IMR-90 (cell line): ENCODE results near the gene UNC79. TPM values are rescaled to one million over a fixed set of nuclear protein-coding genes. Genes with fewer than 3 reads are reported as not detected.

Experiments used
- ATAC-seq: fragments of 200-7000 bp; cut with Tn5 transposase; 2 replicates; pipeline ENCODE4 v1.9.1; 2020; ENCODE audit warnings: low read depth, mild to moderate bottlenecking, moderate library complexity
- BruUV-seq: library from RNA; stranded (reverse); fragments of 400-500 nt; replicated peaks from 2 replicates; lab custom pipeline; 2021; lab: Mats Ljungman, UMichigan
- CTCF ChIA-PET: fragments of 300-600 bp; formaldehyde crosslinking; extraction: SDS; loops from one replicate; lab custom pipeline; 2021; ENCODE audit warnings: antibody characterized with exemption; lab: Yijun Ruan, JAX
- POLR2A ChIA-PET: fragments of 300-600 bp; sonication (Branson Sonifier 250); formaldehyde crosslinking; loops from one replicate; lab custom pipeline; 2022; ENCODE audit warnings: antibody characterized with exemption; ENCODE audit not compliant: unreplicated experiment; lab: Charles Lee
- DNase-seq: peaks from one replicate; pipeline ENCODE4 v3.0.0; 2013
- H2AFZ ChIP-seq: replicated peaks from 2 replicates; pipeline ENCODE3; 2013; ENCODE audit warnings: low read length, mild to moderate bottlenecking; ENCODE audit not compliant: poor library complexity
- H2AK5ac ChIP-seq: 2 replicates; pipeline ENCODE4 v1.6.1; 2013; ENCODE audit warnings: low read depth, low read length, inconsistent platforms
- H2AK9ac ChIP-seq: replicated peaks from 2 replicates; pipeline ENCODE3; 2013; ENCODE audit warnings: mild to moderate bottlenecking, low read depth, low read length, moderate library complexity; ENCODE audit not compliant: poor library complexity
- H2BK120ac ChIP-seq: 2 replicates; pipeline ENCODE4 v1.6.1; 2013; ENCODE audit warnings: low read depth, low read length, inconsistent platforms
- H2BK15ac ChIP-seq: 3 replicates; pipeline ENCODE4 v1.6.1; 2013; ENCODE audit warnings: low read depth, low read length, inconsistent platforms
- H2BK20ac ChIP-seq: 2 replicates; pipeline ENCODE4 v1.6.1; 2013; ENCODE audit warnings: low read depth, mild to moderate bottlenecking, inconsistent platforms, low read length, moderate library complexity
- H2BK5ac ChIP-seq: 2 replicates; pipeline ENCODE4 v1.6.1; 2013; ENCODE audit warnings: mild to moderate bottlenecking, low read depth, low read length, inconsistent platforms; ENCODE audit not compliant: poor library complexity, severe bottlenecking
- H3K14ac ChIP-seq: replicated peaks from 2 replicates; pipeline ENCODE4 v1.6.1; 2013; ENCODE audit warnings: low read depth, low read length, inconsistent platforms
- H3K18ac ChIP-seq: 2 replicates; pipeline ENCODE4 v1.6.1; 2013; ENCODE audit warnings: low read depth, low read length, control low read depth
- H3K23ac ChIP-seq: 2 replicates; pipeline ENCODE4 v1.6.1; 2013; ENCODE audit warnings: low read depth, low read length, inconsistent platforms
- H3K27ac ChIP-seq: 2 replicates; pipeline ENCODE4 v1.5.1; 2013; ENCODE audit warnings: mild to moderate bottlenecking, control low read depth, low read length; ENCODE audit not compliant: insufficient read depth
- H3K27me3 ChIP-seq: 2 replicates; pipeline ENCODE4 v1.6.1; 2013; ENCODE audit warnings: low read length; ENCODE audit not compliant: control insufficient read depth, insufficient read depth
- H3K36me3 ChIP-seq: 2 replicates; pipeline ENCODE4 v1.6.1; 2013; ENCODE audit warnings: low read length, mixed read lengths; ENCODE audit not compliant: control insufficient read depth, insufficient read depth
- H3K4ac ChIP-seq: 2 replicates; pipeline ENCODE4 v1.6.1; 2013; ENCODE audit warnings: low read depth, low read length, inconsistent platforms
- H3K4me1 ChIP-seq: 2 replicates; pipeline ENCODE4 v1.6.1; 2013; ENCODE audit warnings: low read length, mixed read lengths; ENCODE audit not compliant: control insufficient read depth, insufficient read depth
- H3K4me2 ChIP-seq: 2 replicates; pipeline ENCODE4 v1.6.1; 2013; ENCODE audit warnings: low read depth, mild to moderate bottlenecking, control low read depth, low read length, moderate library complexity
- H3K4me3 ChIP-seq: 2 replicates; pipeline ENCODE4 v1.5.1; 2013; ENCODE audit warnings: low read depth, mild to moderate bottlenecking, control low read depth, low read length, moderate library complexity; ENCODE audit not compliant: insufficient read depth
- H3K56ac ChIP-seq: 2 replicates; pipeline ENCODE4 v1.6.1; 2013; ENCODE audit warnings: low read length, inconsistent platforms; ENCODE audit not compliant: insufficient read depth; ENCODE audit errors: extremely low read depth
- H3K79me1 ChIP-seq, 2 experiments: 2 replicates each; pipeline ENCODE4 v1.6.1; 2013; ENCODE audit warnings: low read length in 2 of 2, inconsistent platforms in 1 of 2, low read depth in 1 of 2
- H3K9ac ChIP-seq: 2 replicates; pipeline ENCODE4 v1.6.1; 2013; ENCODE audit warnings: low read depth, low read length, control low read depth
- H3K9me1 ChIP-seq: 2 replicates; pipeline ENCODE4 v1.6.1; 2013; ENCODE audit warnings: low read length, inconsistent platforms; ENCODE audit not compliant: insufficient read depth
- H3K9me3 ChIP-seq: 2 replicates; pipeline ENCODE4 v1.6.1; 2013; ENCODE audit warnings: low read length; ENCODE audit not compliant: control insufficient read depth, insufficient read depth
- H4K20me1 ChIP-seq: 2 replicates; pipeline ENCODE4 v1.6.1; 2013; ENCODE audit warnings: low read length, inconsistent platforms; ENCODE audit not compliant: insufficient read depth
- H4K5ac ChIP-seq: 2 replicates; pipeline ENCODE4 v1.6.1; 2013; ENCODE audit warnings: mild to moderate bottlenecking, low read depth, low read length, control low read depth
- H4K8ac ChIP-seq, 2 experiments: 2 replicates each; pipeline ENCODE4 v1.6.1; 2013; ENCODE audit warnings: low read depth in 2 of 2, low read length in 2 of 2, control low read depth in 1 of 2, inconsistent platforms in 1 of 2
- H4K91ac ChIP-seq: 2 replicates; pipeline ENCODE4 v1.6.1; 2013; ENCODE audit warnings: low read depth, low read length, inconsistent platforms; ENCODE audit not compliant: insufficient read depth
- MAZ ChIP-seq: IDR thresholded peaks from 2 replicates; pipeline ENCODE4 v1.6.1; 2012; ENCODE audit warnings: low read depth, mild to moderate bottlenecking, low read length, improper control_type of control experiment, moderate library complexity, borderline replicate concordance
- NFE2L2 ChIP-seq: fragments of 150-350 bp; IDR thresholded peaks from 2 replicates; pipeline ENCODE4 v1.6.1; 2016; ENCODE audit warnings: low read depth, mild to moderate bottlenecking, low read length
- RAD21 ChIP-seq: IDR thresholded peaks from 2 replicates; pipeline ENCODE4 v1.6.1; 2012; ENCODE audit warnings: low read length, improper control_type of control experiment
- RCOR1 ChIP-seq: IDR thresholded peaks from 2 replicates; pipeline ENCODE4 v1.6.1; 2012; ENCODE audit warnings: mild to moderate bottlenecking, low read length, improper control_type of control experiment; ENCODE audit not compliant: insufficient replicate concordance
- RFX5 ChIP-seq: IDR thresholded peaks from 2 replicates; pipeline ENCODE4 v1.8.0; 2012; ENCODE audit warnings: low read depth, mild to moderate bottlenecking, low read length, moderate library complexity
- SMC3 ChIP-seq: fragments of 150-350 bp; IDR thresholded peaks from 2 replicates; pipeline ENCODE4 v1.6.1; 2016; ENCODE audit warnings: low read depth, mild to moderate bottlenecking, antibody characterized with exemption, low read length, moderate library complexity
- USF2 ChIP-seq: fragments of 150-350 bp; IDR thresholded peaks from 2 replicates; pipeline ENCODE4 v1.6.1; 2017; ENCODE audit warnings: mild to moderate bottlenecking, antibody characterized with exemption, low read length, low read depth
- WGBS, 2 experiments: methylation state at CpG; one replicate each; pipeline versions ENCODE4 v1.1.5 to v1.1.7; 2013; ENCODE audit warnings: missing lambda C conversion rate in 2 of 2; ENCODE audit not compliant: insufficient read length in 1 of 2; ENCODE audit errors: extremely low coverage in 2 of 2; 5-methylcytosine and 5-hydroxymethylcytosine counted together
- dilution Hi-C: fragments of 300-500 bp; cut with HindIII; formaldehyde crosslinking; loops from one replicate; pipeline ENCODE4 v1.14.3; 2018; ENCODE audit warnings: low sequenced_read_pairs; ENCODE audit not compliant: unreplicated experiment
- in situ Hi-C: fragments of 300-500 bp; cut with MboI; formaldehyde crosslinking; loops from 3 replicates; pipeline ENCODE4 v1.14.3; 2019; ENCODE audit warnings: low sequenced_read_pairs, inconsistent platforms, mixed read lengths
- intact Hi-C: fragments of 100-400 bp; cut with micrococcal nuclease; formaldehyde crosslinking; loops from 2 replicates; pipeline ENCODE4 v1.10.0; 2022
- polyA plus RNA-seq, 3 experiments: library from polyadenylated mRNA; depleted of rRNA; stranded (reverse); fragments of >200 nt; gene quantifications; 2 replicates each; pipeline ENCODE4 v1.2.3, GENCODE V29; 2012; ENCODE audit warnings: low replicate concordance in 1 of 3
- total RNA-seq: library from RNA; depleted of rRNA; stranded (reverse); fragments of >200 nt; gene quantifications from 2 replicates; pipeline ENCODE4 v1.2.3, GENCODE V29; 2012

UNC79 gene
- total and polyA plus RNA-seq, 2 of the 4 experiments (the other 2 are of a cell fraction) = under 0.01 TPM

- no peak overlapping the region for H3K9ac ChIP-seq
- POLR2A ChIA-PET = no interaction called here
These were observed 278.1 kb downstream of the UNC79 start for GRCh38 chr14:93708800-93709199.

More at GRCh38 chr14:93708800-93709199, 278.1 kb downstream of the UNC79 start:
- H3K14ac ChIP-seq = no peak overlapping the region
- TF ChIP-seq RFX5 = no peak
- no peak for TF ChIP-seq RCOR1
- TF ChIP-seq RAD21 = no peak
- TF ChIP-seq SMC3 = no peak
- TF ChIP-seq MAZ = no peak
- TF ChIP-seq NFE2L2 = no peak
- no peak for TF ChIP-seq USF2
- in situ Hi-C loops = no loop called here
- H4K8ac ChIP-seq = no peak overlapping the region
- no peaks in the 10 kb centered on the region for H3K27me3 ChIP-seq
- no peak overlapping the region for H4K91ac ChIP-seq
- dilution Hi-C loops = no loop called here
- no TSS peak for BruUV-seq
- H2BK120ac ChIP-seq = no peak overlapping the region
- H3K56ac ChIP-seq = no peak overlapping the region
- H2BK20ac ChIP-seq = no peak overlapping the region
- CTCF ChIA-PET = no interaction called here
- no peak overlapping the region for H2BK5ac ChIP-seq
- no peaks in the 10 kb centered on the region for H3K79me1 ChIP-seq
- H3K4ac ChIP-seq = no peak overlapping the region
- no peak overlapping the region for H2AK9ac ChIP-seq
- DNase-seq = no peak
- H2AK5ac ChIP-seq = no peak overlapping the region
- no peak overlapping the region for H3K27ac ChIP-seq
- WGBS, 2 experiments = 0% methylated on average over 1 of the region's 5 CpGs; no CpG with 5 or more reads in 1 of the 2 experiments
- H3K9me1 ChIP-seq = no peaks in the 10 kb centered on the region
- H4K5ac ChIP-seq = no peak overlapping the region
- H2BK15ac ChIP-seq = no peak overlapping the region
- no peak overlapping the region for H3K23ac ChIP-seq
- intact Hi-C loops = no loop called here
- no peaks in the 10 kb centered on the region for H4K20me1 ChIP-seq
- H3K18ac ChIP-seq = no peak overlapping the region
- H3K4me2 ChIP-seq = no peak overlapping the region
- H2AFZ ChIP-seq = no peak overlapping the region
- ATAC-seq = no peak
- H3K9me3 ChIP-seq = peaks cover 9% of the 10 kb centered on the region
- no peak overlapping the region for H3K4me3 ChIP-seq
- no peaks in the 10 kb centered on the region for H3K36me3 ChIP-seq
- no peaks in the 10 kb centered on the region for H3K4me1 ChIP-seq
